ENCODE measurements around the gene HOOK2. TPM values are rescaled to one million over a fixed set of nuclear protein-coding genes. Genes with fewer than 3 reads are reported as not detected.

Gene HOOK2
- total and polyA plus RNA-seq, 2 of the 13 experiments (the other 11 are each of a cell fraction or from before 2014, with no cell fraction given) = 9.2 to 12.9 TPM

DNA sequence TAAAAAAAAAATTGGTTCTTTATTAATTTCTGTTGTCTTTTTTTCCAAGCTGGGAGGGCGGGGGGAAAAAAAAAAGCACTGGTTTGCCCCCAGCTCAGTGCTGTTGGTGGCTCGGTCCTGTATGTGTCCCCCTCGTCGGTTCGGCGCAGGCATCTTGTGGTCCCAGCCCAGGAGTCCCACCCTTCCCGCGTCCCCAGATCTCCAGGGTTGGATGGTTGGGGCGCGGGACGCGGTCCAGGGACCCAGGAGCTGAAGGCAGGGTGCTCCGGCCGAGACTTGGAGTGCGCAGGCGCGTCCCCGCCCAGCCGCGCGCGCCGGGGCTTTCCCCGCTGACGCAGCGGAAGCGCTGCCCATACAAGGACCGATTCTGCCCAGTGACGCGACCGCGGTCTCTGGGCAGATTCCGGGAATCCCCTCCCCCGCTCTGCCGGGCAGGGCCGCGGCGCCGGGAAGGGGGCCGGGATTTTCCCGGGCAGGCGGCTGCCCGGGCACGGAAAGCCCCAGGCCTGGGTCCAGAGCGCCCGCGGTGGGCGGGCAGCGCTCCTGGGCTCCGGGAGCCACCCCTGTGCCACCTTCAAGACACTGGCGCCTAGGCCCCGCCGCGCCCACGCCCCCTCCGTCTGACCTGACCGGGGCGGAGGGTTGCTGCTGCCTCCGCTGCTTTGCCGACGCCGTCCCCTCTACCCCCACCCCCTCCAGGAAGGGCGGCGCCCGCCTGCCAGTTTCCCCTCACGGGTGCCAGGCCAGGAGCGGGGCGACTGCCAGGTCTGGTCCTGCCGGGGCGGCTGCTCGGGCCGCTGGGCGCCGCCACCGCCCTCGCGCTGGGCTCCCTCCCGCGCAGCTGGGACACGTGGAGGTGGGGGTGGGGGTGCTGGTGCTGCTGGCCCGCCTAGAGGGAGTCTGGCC lies 18.2 kb upstream of the HOOK2 start (continued):
- no peak; the same call in 1 of the 2 replicates for TF ChIP-seq TIGD3 (CRISPR knock-in tag; IDR thresholded peaks at IDR 0.05; ENCODE audit: borderline replicate concordance)
- 0 out of 2 replicates have a peak, but pooled peaks have one; percentile 50 for TF ChIP-seq ZNF446 (CRISPR knock-in tag; IDR thresholded peaks at IDR 0.05)
- peak; percentile 55 for TF ChIP-seq TEAD3 (CRISPR knock-in tag; optimal IDR thresholded peaks at IDR 0.05; ENCODE audit: borderline replicate concordance)
- TF ChIP-seq RFX5 (IDR thresholded peaks at IDR 0.05; ENCODE audit: low read depth, low read length) = peak; percentile 96
- no peak for TF ChIP-seq CCDC6 (CRISPR knock-in tag; IDR thresholded peaks at IDR 0.05)
- peak; percentile 34; the same call in 1 of the 2 replicates for TF ChIP-seq SKIL (CRISPR knock-in tag; IDR thresholded peaks at IDR 0.05; ENCODE audit: borderline replicate concordance)
- TF ChIP-seq YY1 (IDR thresholded peaks at IDR 0.05; ENCODE audit: insufficient read depth, insufficient replicate concordance, low read depth, low read length) = peak; percentile 12
- TF ChIP-seq, protein P1, sequence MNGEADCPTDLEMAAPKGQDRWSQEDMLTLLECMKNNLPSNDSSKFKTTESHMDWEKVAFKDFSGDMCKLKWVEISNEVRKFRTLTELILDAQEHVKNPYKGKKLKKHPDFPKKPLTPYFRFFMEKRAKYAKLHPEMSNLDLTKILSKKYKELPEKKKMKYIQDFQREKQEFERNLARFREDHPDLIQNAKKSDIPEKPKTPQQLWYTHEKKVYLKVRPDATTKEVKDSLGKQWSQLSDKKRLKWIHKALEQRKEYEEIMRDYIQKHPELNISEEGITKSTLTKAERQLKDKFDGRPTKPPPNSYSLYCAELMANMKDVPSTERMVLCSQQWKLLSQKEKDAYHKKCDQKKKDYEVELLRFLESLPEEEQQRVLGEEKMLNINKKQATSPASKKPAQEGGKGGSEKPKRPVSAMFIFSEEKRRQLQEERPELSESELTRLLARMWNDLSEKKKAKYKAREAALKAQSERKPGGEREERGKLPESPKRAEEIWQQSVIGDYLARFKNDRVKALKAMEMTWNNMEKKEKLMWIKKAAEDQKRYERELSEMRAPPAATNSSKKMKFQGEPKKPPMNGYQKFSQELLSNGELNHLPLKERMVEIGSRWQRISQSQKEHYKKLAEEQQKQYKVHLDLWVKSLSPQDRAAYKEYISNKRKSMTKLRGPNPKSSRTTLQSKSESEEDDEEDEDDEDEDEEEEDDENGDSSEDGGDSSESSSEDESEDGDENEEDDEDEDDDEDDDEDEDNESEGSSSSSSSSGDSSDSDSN (CRISPR knock-in tag; IDR thresholded peaks at IDR 0.05) = peak; percentile 58
- peak; percentile 72 for TF ChIP-seq FOSL2 (CRISPR knock-in tag; IDR thresholded peaks at IDR 0.05)
- peak; percentile 67; the same call in 1 of the 2 replicates for TF ChIP-seq ZNF501 (CRISPR knock-in tag; IDR thresholded peaks at IDR 0.05)
- no peak for TF ChIP-seq ZSCAN31 (CRISPR knock-in tag; IDR thresholded peaks at IDR 0.05; ENCODE audit: low read depth)
- TF ChIP-seq RXRA (CRISPR knock-in tag; IDR thresholded peaks at IDR 0.05) = peak; percentile 48; the same call in 1 of the 2 replicates
- 0 out of 2 replicates have a peak, but pooled peaks have one; percentile 72 for TF ChIP-seq ZNF841 (CRISPR knock-in tag; IDR thresholded peaks at IDR 0.05; ENCODE audit: borderline replicate concordance)

All from HepG2 (cell line).